ENCODE data around the gene MROH2A. TPM values are rescaled to one million over a fixed set of nuclear protein-coding genes. Genes with fewer than 3 reads are reported as not detected.

The MROH2A gene
- total RNA-seq, 1 experiment from 2014 or later = 1.4 TPM

GRCh38 chr2:233758849-233759248 lies 19.3 kb upstream of the MROH2A start:
- Histone ChIP-seq H3K36me3 (ENCODE audit: low read depth) (peaks cover 69% of the 10 kb centered on the region), H3K4me1 (replicated peaks; ENCODE audit: insufficient read depth) (peaks cover 11% of the 10 kb centered on the region; the same call in 1 of the 2 replicates), H3K4me3 (no peak overlapping the region), H3K79me2 (ENCODE audit: low read depth) (peaks cover 92% of the 10 kb centered on the region), H3K27me3 (ENCODE audit: insufficient read depth, low read depth) (no peaks in the 10 kb centered on the region), H3K9me2 (ENCODE audit: insufficient read depth) (no peaks in the 10 kb centered on the region), H2AFZ (no peak overlapping the region), H3F3A (ENCODE audit: insufficient read depth, low read depth) (peaks cover 73% of the 10 kb centered on the region), H3K4me2 (no peak overlapping the region), H3K9me3 (ENCODE audit: insufficient read depth, low read depth) (no peaks in the 10 kb centered on the region), H3K27ac (no peak overlapping the region; the same call in 1 of the 2 replicates), H4K20me1 (ENCODE audit: insufficient read depth) (peaks cover 60% of the 10 kb centered on the region)
- DNase-seq = no peak
- ChIA-PET POLR2A (ENCODE audit: unreplicated experiment) (no interaction called here), CTCF (interaction anchor here (0.6 kb wide), 1 partner anchor 65 kb away, joined by 3 read pairs; no protein-coding TSS in a partner anchor)
- intact Hi-C loops (cut with micrococcal nuclease; ENCODE audit: unreplicated experiment) = no loop called here
- no TSS peak for BruUV-seq (replicated peaks)
- TF ChIP-seq EZH2 (IDR thresholded peaks at IDR 0.05; ENCODE audit: low read depth) (no peak), CTCF (conservative IDR thresholded peaks at IDR 0.05) (no peak)

- H2AFZ ChIP-seq = no peak within 1 kb of the TSS
- ChIA-PET POLR2A (ENCODE audit: unreplicated experiment) (no interaction called here), CTCF (no interaction called here)
- BruUV-seq (replicated peaks) = no TSS peak
- H3K4me2 ChIP-seq = no peak within 1 kb of the TSS
- 0 out of 2 replicates have a peak within 1 kb of the TSS, but pooled peaks have one; percentile 10 for H3K27ac ChIP-seq
- intact Hi-C loops (cut with micrococcal nuclease; ENCODE audit: unreplicated experiment) = no loop called here
- H3K9me3 ChIP-seq (ENCODE audit: insufficient read depth, low read depth) = no peaks in the 10 kb centered on the region
- peaks cover 93% of the 10 kb centered on the region for H3K79me2 ChIP-seq (ENCODE audit: low read depth)
- peaks cover 11% of the 10 kb centered on the region; the same call in 1 of the 2 replicates for H3K4me1 ChIP-seq (replicated peaks; ENCODE audit: insufficient read depth)
- H3F3A ChIP-seq (ENCODE audit: insufficient read depth, low read depth) = peaks cover 74% of the 10 kb centered on the region
- DNase-seq = no peak
- TF ChIP-seq CTCF (conservative IDR thresholded peaks at IDR 0.05) (no peak), EZH2 (IDR thresholded peaks at IDR 0.05; ENCODE audit: low read depth) (no peak)
- H4K20me1 ChIP-seq (ENCODE audit: insufficient read depth) = peaks cover 64% of the 10 kb centered on the region
- no peaks in the 10 kb centered on the region for H3K27me3 ChIP-seq (ENCODE audit: insufficient read depth, low read depth)
- no peaks in the 10 kb centered on the region for H3K9me2 ChIP-seq (ENCODE audit: insufficient read depth)
- no peak within 1 kb of the TSS for H3K4me3 ChIP-seq
- H3K36me3 ChIP-seq (ENCODE audit: low read depth) = peaks cover 60% of the 10 kb centered on the region
Measured at GRCh38 chr2:233760043-233760442, 18.1 kb upstream of the MROH2A start, which contains the start of gene UGT1A1. Gene UGT1A1 (plus strand): TSS chr2:233760270. CDS start chr2:233760288, 18 bp downstream.

GRCh38 chr2:233761040-233761769 lies 16.9 kb upstream of the MROH2A start:
- TSS peak; percentile 1 for BruUV-seq (replicated peaks)
- Histone ChIP-seq H4K20me1 (ENCODE audit: insufficient read depth) (peaks cover 73% of the 10 kb centered on the region), H3K27me3 (ENCODE audit: insufficient read depth, low read depth) (no peaks in the 10 kb centered on the region), H3K27ac (0 out of 2 replicates have a peak overlapping the region, but pooled peaks have one; percentile 10), H3K79me2 (ENCODE audit: low read depth) (peaks cover 92% of the 10 kb centered on the region), H3K4me1 (replicated peaks; ENCODE audit: insufficient read depth) (peaks cover 11% of the 10 kb centered on the region; the same call in 1 of the 2 replicates), H2AFZ (no peak overlapping the region), H3F3A (ENCODE audit: insufficient read depth, low read depth) (peaks cover 77% of the 10 kb centered on the region), H3K9me3 (ENCODE audit: insufficient read depth, low read depth) (no peaks in the 10 kb centered on the region), H3K4me2 (no peak overlapping the region), H3K9me2 (ENCODE audit: insufficient read depth) (no peaks in the 10 kb centered on the region), H3K4me3 (no peak overlapping the region), H3K36me3 (ENCODE audit: low read depth) (peaks cover 56% of the 10 kb centered on the region)
- TF ChIP-seq EZH2 (IDR thresholded peaks at IDR 0.05; ENCODE audit: low read depth) (no peak), CTCF (conservative IDR thresholded peaks at IDR 0.05) (no peak)
- POLR2A ChIA-PET (ENCODE audit: unreplicated experiment) = interaction anchor here (0.9 kb wide), 1 partner anchor 10 kb away, joined by 7 read pairs; no protein-coding TSS in a partner anchor
- no peak for DNase-seq
- intact Hi-C loops (cut with micrococcal nuclease; ENCODE audit: unreplicated experiment) = no loop called here
- CTCF ChIA-PET = no interaction called here

Measured in PC-9 (cell line).